GM12875 (cell line): ENCODE measurements around the gene CHD8.

Source experiments
- H3K4me3 ChIP-seq: one replicate; pipeline ENCODE4 v1.5.1; 2011; ENCODE audit warnings: low read depth, low read length, control low read depth
- TF ChIP-seq, protein P1 (sequence below): IDR thresholded peaks from 2 replicates; pipeline ENCODE4 v1.5.1; 2011; ENCODE audit warnings: low read depth, mild to moderate bottlenecking, control low read depth, inconsistent platforms, low read length, moderate library complexity, borderline replicate concordance; ENCODE audit not compliant: insufficient read depth

The CHD8 gene

DNA sequence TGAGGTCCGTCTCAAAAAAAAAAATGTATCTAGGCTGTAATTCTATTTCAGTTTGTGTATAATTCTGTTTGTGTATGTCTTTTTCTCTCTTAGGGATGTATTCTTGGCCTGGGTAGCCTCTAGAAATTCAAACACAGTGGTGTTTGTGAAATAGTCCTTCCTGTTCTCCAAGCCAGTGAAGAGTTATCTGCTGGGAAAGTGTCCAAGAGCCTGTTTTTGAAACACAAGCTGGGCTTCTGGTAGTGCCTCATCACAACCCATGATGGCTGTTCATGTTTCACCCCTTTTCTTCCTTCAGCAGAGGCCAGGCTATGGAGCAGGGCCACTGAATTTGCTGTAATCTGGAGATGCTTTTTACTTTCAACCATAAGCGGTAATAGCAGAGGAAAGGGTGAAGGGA, 40.5 kb upstream of the CHD8 start:
- TF ChIP-seq, protein P1, sequence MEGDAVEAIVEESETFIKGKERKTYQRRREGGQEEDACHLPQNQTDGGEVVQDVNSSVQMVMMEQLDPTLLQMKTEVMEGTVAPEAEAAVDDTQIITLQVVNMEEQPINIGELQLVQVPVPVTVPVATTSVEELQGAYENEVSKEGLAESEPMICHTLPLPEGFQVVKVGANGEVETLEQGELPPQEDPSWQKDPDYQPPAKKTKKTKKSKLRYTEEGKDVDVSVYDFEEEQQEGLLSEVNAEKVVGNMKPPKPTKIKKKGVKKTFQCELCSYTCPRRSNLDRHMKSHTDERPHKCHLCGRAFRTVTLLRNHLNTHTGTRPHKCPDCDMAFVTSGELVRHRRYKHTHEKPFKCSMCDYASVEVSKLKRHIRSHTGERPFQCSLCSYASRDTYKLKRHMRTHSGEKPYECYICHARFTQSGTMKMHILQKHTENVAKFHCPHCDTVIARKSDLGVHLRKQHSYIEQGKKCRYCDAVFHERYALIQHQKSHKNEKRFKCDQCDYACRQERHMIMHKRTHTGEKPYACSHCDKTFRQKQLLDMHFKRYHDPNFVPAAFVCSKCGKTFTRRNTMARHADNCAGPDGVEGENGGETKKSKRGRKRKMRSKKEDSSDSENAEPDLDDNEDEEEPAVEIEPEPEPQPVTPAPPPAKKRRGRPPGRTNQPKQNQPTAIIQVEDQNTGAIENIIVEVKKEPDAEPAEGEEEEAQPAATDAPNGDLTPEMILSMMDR, result no peak
- H3K4me3 ChIP-seq, result no peak overlapping the region

DNA sequence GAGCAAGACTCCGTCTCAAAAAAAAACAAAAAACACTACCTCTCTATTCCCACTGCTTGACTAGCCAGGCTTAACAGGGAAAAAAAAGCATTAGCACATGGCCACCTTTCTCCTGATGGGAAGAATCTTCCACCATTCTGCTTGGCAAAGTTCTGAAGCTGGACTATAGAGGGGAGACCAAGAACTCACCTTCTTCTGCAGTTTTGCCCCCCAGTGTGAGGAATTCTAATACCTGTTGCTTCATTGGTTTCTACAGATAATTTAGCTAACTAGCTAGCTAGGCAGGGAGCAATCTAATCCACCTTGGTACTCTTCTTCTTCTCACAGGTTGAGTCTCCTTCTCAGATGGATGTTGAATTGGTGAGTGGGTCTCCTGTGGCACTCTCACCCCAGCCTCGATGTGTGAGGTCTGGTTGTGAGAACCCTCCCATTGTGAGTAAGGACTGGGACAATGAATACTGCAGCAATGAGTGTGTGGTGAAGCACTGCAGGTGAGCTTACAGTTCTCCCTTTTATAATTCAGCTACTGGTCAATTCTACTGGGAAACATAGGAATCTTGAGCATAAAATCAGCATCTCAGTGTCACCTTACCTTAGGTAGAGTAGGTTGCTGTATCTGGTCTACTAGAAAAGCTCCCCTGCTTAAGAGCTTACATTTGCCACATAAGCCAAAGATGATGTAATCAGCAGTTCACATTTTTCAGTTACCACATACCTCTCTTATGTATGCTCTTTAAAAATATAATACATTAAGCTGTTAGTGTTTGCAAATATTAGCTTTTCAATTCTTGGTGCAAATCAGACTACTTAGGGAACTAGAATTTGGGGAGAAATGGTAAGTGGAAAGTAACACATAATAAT, 39.2 kb upstream of the CHD8 start:
- no peak overlapping the region for H3K4me3 ChIP-seq
- TF ChIP-seq, protein P1, result no peak

DNA sequence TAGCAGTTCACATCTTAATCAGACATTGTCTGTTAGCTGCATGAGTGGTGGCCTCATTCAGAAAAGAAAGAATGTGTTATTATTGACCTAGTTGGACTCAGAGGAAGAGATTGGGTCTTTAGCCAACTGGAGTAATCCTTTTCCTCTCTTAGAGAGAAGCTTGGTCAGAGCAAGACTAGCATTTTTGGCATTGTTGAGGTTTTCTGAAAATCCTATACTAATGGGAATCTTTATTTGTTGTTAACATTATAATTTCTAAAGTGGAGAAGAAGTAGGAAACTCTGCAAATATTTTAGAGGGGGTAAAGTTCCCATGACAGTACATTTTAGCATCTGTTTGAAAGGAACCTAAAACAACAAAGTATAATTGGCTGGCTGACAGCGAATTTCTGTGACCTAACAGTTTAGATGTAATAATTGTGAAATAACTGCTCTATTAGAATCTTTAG, 30.7 kb upstream of the CHD8 start:
- TF ChIP-seq, protein P1, result no peak
- no peak overlapping the region for H3K4me3 ChIP-seq

DNA sequence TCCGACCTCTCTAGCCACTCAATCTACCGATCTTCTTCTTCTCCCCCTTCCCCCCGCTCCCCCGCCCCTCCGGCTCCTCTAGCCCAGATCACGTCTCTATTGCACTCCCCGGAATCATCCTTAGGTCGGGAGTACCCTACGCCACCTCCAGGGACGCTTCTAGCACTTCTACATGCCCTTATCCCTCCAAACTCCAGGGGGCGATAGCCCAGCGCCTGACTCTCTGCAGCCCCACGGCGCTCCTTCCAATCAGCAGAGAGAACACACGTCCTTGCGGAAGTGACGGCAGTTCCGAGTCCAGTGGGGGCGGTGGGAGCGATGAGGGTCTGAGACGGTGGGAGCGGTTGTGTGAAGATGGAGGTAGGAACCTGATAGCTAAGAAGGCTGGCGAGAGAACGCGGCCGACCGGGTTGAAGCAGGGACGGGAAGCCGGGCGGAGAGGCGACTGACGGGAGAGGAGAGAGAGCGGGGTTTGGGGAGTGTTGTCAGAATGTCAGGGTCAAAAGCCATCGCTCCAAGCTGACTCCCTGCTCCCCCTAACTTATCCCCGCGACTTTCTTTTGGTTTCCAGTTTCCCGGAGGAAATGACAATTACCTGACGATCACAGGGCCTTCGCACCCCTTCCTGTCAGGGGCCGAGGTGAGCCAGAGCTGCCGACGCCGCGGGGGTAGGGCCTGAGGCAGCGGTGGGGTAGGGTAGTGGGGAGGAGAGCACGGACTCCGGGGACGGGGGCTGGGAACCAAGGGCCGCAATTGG, 21.2 kb upstream of the CHD8 start, which contains the start of the genes RAB2B and TOX4:
Gene RAB2B, minus strand, starts transcription at position 35 of the 757 bp plus-strand sequence. CDS start 87 bp downstream, outside the sequence.
Gene TOX4, plus strand, starts transcription at position 271 of the 757 bp plus-strand sequence. Its CDS starts 84 bp downstream, at position 355.
- H3K4me3 ChIP-seq, result peak within 1 kb of the TSS; percentile 73
- TF ChIP-seq, protein P1, result peak; percentile 98

DNA sequence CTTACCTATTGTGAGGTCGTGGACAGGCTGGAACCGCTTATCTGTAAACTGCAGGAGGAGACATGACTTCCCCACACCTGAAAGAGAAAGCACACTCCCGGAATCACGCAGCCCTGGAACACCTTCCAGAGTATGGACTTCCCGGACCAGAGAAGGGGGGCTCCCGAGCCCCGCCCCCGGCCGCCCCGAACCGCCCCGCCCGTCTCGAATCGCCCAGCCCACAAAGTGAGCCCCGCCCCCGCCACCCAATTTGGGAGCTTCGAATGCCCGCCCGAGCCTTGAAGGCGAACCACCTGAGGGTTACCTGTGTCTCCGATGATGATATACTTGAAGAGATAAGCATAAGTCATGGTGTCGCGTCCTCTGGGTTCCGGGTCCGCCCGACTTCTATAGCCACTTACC, 20.6 kb upstream of the CHD8 start:
- TF ChIP-seq, protein P1, result no peak
- peak overlapping the region; percentile 55 for H3K4me3 ChIP-seq

DNA sequence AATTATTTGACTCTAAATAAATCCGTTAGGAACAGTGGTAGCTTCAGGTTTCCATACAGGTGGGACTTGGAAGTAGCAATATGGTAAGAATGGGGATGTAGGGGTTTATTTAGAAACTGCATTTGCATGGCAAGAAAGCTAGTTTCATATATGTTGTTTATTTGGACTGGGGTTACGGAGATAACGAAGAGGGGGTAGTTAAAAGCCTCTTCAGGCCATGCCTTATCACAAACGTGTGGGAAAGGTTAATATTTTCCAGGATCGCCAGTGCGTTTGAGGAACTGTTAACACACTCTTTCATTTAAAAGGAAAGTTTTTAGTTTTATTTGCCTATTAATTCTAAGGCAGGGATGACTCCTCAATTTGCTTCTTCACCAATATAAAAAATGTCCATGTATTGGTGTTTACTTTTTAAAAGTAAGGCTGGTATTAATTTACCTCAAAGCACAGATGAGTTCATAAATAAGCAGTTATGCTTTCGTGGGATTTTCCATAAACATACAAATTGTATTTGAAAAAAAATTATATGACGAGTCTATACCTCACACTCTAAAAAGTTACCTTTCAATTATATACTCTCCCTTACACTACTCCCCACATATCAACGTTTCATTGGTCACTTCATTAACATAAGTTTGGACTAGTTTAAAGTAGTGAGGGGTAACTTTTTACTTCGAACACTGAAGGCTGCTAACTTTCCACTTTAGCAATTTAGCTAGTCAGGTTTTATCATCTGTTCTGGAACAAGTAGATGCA, 20.0 kb upstream of the CHD8 start:
- TF ChIP-seq, protein P1, result no peak
- H3K4me3 ChIP-seq, result peak overlapping the region; percentile 55
